Psoas muscle (tissue), 8 donors: ENCODE data around the gene KIF3A. TPM values are rescaled to one million over a fixed set of nuclear protein-coding genes. Genes with fewer than 3 reads are reported as not detected.

Source experiments
- ATAC-seq, 4 donors: fragments of 200-7000 bp; cut with Tn5 transposase; one replicate each; pipeline ENCODE4 v1.9.1; 2020; ENCODE audit warnings: moderate library complexity in 3 of 4, mild to moderate bottlenecking in 2 of 4
- DNase-seq, 2 donors: peaks; one replicate each; pipeline ENCODE4 v3.0.0-alpha.2; 2020
- H3K27ac ChIP-seq: fragments of 200-600 bp; one replicate; pipeline ENCODE4 v1.8.0; 2022
- H3K27me3 ChIP-seq, 3 donors: fragments of 200-600 bp in 1 of 3; one replicate each; pipeline versions ENCODE4 v1.6.1 to v1.8.0; 2013 to 2022; ENCODE audit warnings: low read length in 2 of 3, mild to moderate bottlenecking in 2 of 3, moderate library complexity in 1 of 3; ENCODE audit not compliant: insufficient read depth in 3 of 3
- H3K36me3 ChIP-seq, 2 donors: fragments of 200-600 bp in 1 of 2; one replicate each; pipeline versions ENCODE4 v1.6.1 to v1.8.0; 2013 to 2022; ENCODE audit warnings: low read depth in 1 of 2, mild to moderate bottlenecking in 1 of 2, moderate library complexity in 1 of 2; ENCODE audit not compliant: insufficient read depth in 1 of 2
- H3K4me1 ChIP-seq: fragments of 200-600 bp; one replicate; pipeline ENCODE4 v1.8.0; 2022
- H3K4me3 ChIP-seq: fragments of 200-600 bp; one replicate; pipeline ENCODE4 v1.8.0; 2022; ENCODE audit warnings: mild to moderate bottlenecking
- H3K9me3 ChIP-seq: fragments of 200-600 bp; one replicate; pipeline ENCODE4 v1.8.0; 2022
- WGBS, 3 donors: extraction: QIAGEN DNeasy Blood & Tissue Kit; methylation state at CpG; one replicate each; pipeline versions ENCODE4 v1.1.6 to v1.1.7; 2013; 5-methylcytosine and 5-hydroxymethylcytosine counted together
- intact Hi-C, 2 donors: fragments of 100-400 bp; cut with DNase I; formaldehyde crosslinking; loops; one replicate each; pipeline versions ENCODE4 v1.11.0 to v1.14.2; 2022
- long read RNA-seq, 2 donors: library from polyadenylated mRNA; unstranded; transcript quantifications; one replicate each; pipeline ENCODE4 v2.0.0, GENCODE V29; 2021
- polyA plus RNA-seq, 3 donors: library from polyadenylated mRNA; stranded (reverse); fragments of 200-250 nt; gene quantifications; one replicate each; pipeline ENCODE4 v1.2.3, GENCODE V29; 2013
- total RNA-seq, 4 donors: library from RNA; stranded (reverse); fragmentation: NEBNext Ultra II Directional in 2 of 4; extraction: Animal tissue kit (Norgen Biotek cat#: 25700) in 2 of 4; gene quantifications; one replicate each; pipeline versions ENCODE4 v1.2.1 to v1.2.4, GENCODE V29; 2021 to 2023
- TF ChIP-seq, protein P1 (sequence below): fragments of 200-600 bp; IDR thresholded peaks from one replicate; pipeline ENCODE4 v1.8.0; 2022; ENCODE audit warnings: antibody characterized with exemption
- donor health status: healthy with polysubstance abuse.
- donor health status: DM: no; HTN: no; CAD: no; lungs with moderate emphysema.
- donor health status: Bipolar disorder and iron deficiency.
- donor health status: healthy.
- donor health status: DM: yes; HTN: yes; CAD: no.
- donor health status: DM: no; HTN: no; CAD: no.
- donor health status: DM: no; HTN: no; CAD: no.
- donor health status: DM: yes; HTN: yes; CAD: no.

KIF3A gene
- total RNA-seq = 1 to 10 TPM; 3.6 to 5.8 (median 4.8) TPM
- polyA plus RNA-seq = 1 to 10 TPM; 2.5 to 8.0 (median 2.9) TPM
- long read RNA-seq, donor 1, partial matches to known transcripts = 1 of 1 reads
- long read RNA-seq, donor 1, other reads (novel, unspliced or antisense) = 0 of 1 reads
- long read RNA-seq, donor 2, full-length matches to known transcripts = 1 of 2 reads
- long read RNA-seq, donor 2, partial matches to known transcripts = 0 of 2 reads
- long read RNA-seq, donor 2, other reads (novel, unspliced or antisense) = 1 of 2 reads

DNA sequence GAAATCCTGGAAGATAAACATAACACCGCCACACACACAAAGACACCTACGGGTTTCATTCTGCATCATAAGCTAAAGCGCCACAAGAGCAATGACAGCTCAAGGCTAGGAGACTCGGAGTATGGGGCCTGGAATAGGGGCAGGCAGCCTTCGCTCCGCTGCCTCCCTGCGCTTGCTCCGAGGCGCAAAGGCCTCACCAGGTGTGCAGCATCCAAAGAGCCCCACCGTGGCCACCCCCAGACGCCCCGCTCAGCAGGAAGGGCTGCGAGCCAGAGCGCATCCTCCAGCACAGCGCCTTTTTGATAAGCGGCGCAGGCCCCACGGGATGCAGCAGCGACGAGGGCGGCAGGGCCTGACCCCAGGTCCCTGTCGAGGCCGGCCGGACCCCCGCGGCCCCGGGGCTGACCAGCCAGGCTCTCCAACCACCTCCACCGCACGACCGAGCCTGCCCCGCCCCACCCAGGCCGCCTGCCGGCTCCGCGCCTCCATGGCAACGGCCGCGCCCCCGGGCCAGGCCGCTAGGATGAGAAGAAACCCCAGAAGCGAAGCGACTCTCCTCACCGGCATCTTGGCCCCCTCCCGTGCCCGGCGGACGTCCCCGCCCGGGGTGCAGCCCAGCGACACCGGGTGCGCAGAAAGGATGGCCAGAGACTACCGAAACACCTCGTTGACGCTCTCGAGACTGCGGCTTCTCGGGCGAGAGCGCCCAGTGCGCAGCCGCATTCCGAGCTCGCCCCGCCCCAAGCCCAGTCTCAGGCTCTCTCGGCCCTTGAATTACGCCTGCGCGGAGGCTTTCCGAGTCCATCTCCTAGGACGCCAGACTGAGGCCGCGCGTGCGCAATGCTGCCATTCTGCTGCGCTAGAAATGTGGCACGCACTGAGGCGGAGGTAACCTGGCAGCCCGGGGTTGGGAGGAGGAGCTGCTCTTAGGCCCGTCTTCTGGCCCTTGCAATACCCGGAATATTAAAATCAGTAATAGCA lies at the start of gene KIF3A:
TSS of gene KIF3A (minus strand) at position 694 of the 981 bp plus-strand sequence. CDS start at position 567, 127 bp downstream.
- ATAC-seq = peak; percentile 99 to 100 (median 100)
- H3K9me3 ChIP-seq = no peaks in the 10 kb centered on the region
- H3K4me3 ChIP-seq = peak within 1 kb of the TSS; percentile 84
- no peaks in the 10 kb centered on the region for H3K36me3 ChIP-seq
- peaks cover 0 to 2% (median 2%) of the 10 kb centered on the region in 3 donors for H3K27me3 ChIP-seq
- WGBS, 3 donors = 1 to 3% (median 1%) methylated on average over 68 to 81 of the region's 81 CpGs
- TF ChIP-seq, protein P1, sequence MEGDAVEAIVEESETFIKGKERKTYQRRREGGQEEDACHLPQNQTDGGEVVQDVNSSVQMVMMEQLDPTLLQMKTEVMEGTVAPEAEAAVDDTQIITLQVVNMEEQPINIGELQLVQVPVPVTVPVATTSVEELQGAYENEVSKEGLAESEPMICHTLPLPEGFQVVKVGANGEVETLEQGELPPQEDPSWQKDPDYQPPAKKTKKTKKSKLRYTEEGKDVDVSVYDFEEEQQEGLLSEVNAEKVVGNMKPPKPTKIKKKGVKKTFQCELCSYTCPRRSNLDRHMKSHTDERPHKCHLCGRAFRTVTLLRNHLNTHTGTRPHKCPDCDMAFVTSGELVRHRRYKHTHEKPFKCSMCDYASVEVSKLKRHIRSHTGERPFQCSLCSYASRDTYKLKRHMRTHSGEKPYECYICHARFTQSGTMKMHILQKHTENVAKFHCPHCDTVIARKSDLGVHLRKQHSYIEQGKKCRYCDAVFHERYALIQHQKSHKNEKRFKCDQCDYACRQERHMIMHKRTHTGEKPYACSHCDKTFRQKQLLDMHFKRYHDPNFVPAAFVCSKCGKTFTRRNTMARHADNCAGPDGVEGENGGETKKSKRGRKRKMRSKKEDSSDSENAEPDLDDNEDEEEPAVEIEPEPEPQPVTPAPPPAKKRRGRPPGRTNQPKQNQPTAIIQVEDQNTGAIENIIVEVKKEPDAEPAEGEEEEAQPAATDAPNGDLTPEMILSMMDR = peak; percentile 16
- intact Hi-C loops = no loop called here
- peaks cover 7% of the 10 kb centered on the region for H3K4me1 ChIP-seq
- H3K27ac ChIP-seq = peak within 1 kb of the TSS; percentile 11
- peak; percentile 98 for DNase-seq

DNA sequence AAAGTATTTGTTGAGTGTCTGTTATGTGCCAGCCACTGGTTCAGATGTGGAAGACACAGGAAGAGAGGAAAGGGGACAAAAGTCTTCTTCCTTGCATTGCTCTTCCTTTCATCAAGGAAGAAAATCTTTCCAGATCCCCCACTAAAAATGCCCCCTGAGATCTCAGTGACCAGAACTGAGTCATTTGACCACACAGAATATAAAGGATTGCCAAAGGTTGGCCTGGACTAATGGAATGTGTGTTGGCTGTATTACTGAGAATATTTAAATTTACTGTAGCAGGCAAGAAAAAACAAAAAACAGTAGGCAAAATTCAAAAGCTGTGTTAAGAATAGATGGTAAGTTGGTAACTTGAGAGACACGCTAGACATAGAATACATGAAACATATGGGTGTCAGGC lies 49.7 kb upstream of the KIF3A start:
- intact Hi-C loops = no loop called here
- no peak for ATAC-seq
- TF ChIP-seq, protein P1 = no peak
- Histone ChIP-seq H3K36me3 (no peaks in the 10 kb centered on the region), H3K4me1 (no peaks in the 10 kb centered on the region), H3K4me3 (no peak overlapping the region), H3K27me3 (peaks cover 0 to 2% (median 0%) of the 10 kb centered on the region in 3 donors), H3K27ac (no peak overlapping the region), H3K9me3 (no peaks in the 10 kb centered on the region)
- DNase-seq = no peak
- 96 to 100% (median 97%) methylated on average over 1 of the region's 1 CpG for WGBS, 3 donors

DNA sequence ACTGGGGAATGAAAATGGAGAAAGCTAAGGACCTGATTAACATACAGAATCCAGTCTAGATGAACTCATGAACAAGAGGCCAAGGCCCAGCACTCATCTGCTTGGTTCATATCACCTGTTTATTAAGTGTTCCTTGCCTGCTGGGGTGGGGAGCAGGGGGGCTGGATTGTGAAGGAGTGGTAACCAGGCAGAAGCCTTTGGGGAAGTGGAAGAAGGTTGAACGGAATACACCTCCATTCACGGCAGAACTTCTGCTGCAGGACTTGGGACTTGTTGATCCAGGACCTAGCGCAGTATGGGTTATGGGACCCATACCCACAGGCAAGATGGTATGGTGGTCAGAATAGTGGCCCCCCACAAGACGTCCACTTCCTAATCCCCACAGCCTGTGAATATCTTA lies 48.5 kb upstream of the KIF3A start:
- ATAC-seq = no peak
- Histone ChIP-seq H3K27ac (no peak overlapping the region), H3K4me1 (no peaks in the 10 kb centered on the region), H3K27me3 (no peaks in the 10 kb centered on the region), H3K36me3 (no peaks in the 10 kb centered on the region), H3K4me3 (no peak overlapping the region), H3K9me3 (no peaks in the 10 kb centered on the region)
- no peak for DNase-seq
- TF ChIP-seq, protein P1 = no peak
- intact Hi-C loops = no loop called here
- 96 to 97% (median 96%) methylated on average over 4 of the region's 4 CpGs for WGBS, 3 donors

DNA sequence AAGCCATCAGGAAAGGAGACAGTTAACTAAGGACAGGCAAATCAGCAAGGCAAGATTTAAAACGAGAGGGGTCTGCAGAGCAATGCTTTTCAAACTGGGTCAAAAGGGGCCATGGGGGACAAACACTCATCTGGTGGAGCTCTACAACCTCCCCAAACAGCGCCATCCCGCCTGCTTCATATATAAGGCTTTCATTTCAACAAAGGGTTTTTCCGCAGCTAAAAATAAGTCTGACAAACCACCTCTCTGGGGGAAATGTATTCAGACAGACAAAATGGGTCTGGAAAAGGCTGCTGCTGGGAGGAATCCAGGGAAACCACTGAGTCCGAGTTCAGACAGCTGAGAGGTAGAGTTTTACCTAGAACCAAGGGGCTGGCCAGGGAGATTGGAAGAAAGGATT lies 48.0 kb upstream of the KIF3A start:
- intact Hi-C loops = no loop called here
- ATAC-seq (no peak), DNase-seq (no peak)
- no peaks in the 10 kb centered on the region for H3K36me3 ChIP-seq
- H3K4me1 ChIP-seq = no peaks in the 10 kb centered on the region
- no peak overlapping the region for H3K27ac ChIP-seq
- no peak overlapping the region for H3K4me3 ChIP-seq
- 66 to 76% (median 69%) methylated on average over 5 of the region's 5 CpGs for WGBS, 3 donors
- no peaks in the 10 kb centered on the region for H3K9me3 ChIP-seq
- H3K27me3 ChIP-seq = no peaks in the 10 kb centered on the region
- TF ChIP-seq, protein P1 = no peak
